Peyer's patch (tissue), 4 donors: ENCODE measurements around the gene TMEM51.

Experiments
- CTCF ChIP-seq, 6 experiments: fragments of 450-650 bp in 4 of 6; fragments of 200-600 bp in 2 of 6; sonication (generic) in 1 of 6; IDR thresholded peaks; one replicate each; pipeline ENCODE4 v1.5.1; 2017 to 2019; ENCODE audit warnings: antibody characterized with exemption in 6 of 6, mild to moderate bottlenecking in 3 of 6, moderate library complexity in 1 of 6
- POLR2A ChIP-seq, 2 donors: fragments of 450-650 bp; IDR thresholded peaks; one replicate each; pipeline ENCODE4 v1.5.1; 2017; ENCODE audit warnings: antibody characterized with exemption in 2 of 2, mild to moderate bottlenecking in 2 of 2, moderate library complexity in 2 of 2

- TF ChIP-seq CTCF (IDR thresholded peaks at IDR 0.05), result no peak
- TF ChIP-seq POLR2A (IDR thresholded peaks at IDR 0.05), result no peak
Measured at GRCh38 chr1:15110867-15111230, 42.7 kb upstream of the TMEM51 start.
